Measurements from ENCODE around the gene B3GAT1. TPM values are rescaled to one million over a fixed set of nuclear protein-coding genes. Genes with fewer than 3 reads are reported as not detected.

B3GAT1 gene
- polyA plus RNA-seq, 3 donors = not detected

DNA sequence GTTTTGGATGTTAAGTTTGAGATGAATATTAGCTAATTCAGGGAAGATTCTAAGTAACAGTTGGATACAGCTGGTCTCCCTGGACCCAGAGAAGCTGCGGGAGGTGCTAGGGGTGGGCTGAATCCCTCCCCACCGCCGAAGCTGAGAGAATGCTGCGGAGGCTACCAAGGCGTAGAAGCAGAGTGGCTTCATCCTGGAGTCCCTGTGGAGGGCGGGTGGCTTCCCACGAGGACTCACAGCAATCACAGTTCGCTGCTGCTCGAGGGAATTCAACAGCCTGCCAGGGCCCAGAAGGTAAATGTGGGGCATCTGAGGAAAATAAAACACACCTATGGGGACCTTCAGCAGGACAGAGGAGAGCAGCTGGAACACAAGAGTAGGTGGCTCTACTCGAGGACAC lies 11.1 kb upstream of the B3GAT1 start:
- H2AFZ ChIP-seq (ENCODE audit: insufficient read depth, low read depth, low read length, poor library complexity, severe bottlenecking) = no peak overlapping the region
- no peaks in the 10 kb centered on the region for H3K9me3 ChIP-seq (replicated peaks in 1 of 2; ENCODE audit: control insufficient read depth in 1 of 2, insufficient read depth in 1 of 2, low read length in 2 of 2)
- H3K27ac ChIP-seq (ENCODE audit: low read depth in 1 of 2, low read length in 2 of 2) = no peak overlapping the region
- no peaks in the 10 kb centered on the region for H3K4me1 ChIP-seq (ENCODE audit: control insufficient read depth in 1 of 2, insufficient read depth in 2 of 2, low read length in 2 of 2)
- TF ChIP-seq, protein P1, sequence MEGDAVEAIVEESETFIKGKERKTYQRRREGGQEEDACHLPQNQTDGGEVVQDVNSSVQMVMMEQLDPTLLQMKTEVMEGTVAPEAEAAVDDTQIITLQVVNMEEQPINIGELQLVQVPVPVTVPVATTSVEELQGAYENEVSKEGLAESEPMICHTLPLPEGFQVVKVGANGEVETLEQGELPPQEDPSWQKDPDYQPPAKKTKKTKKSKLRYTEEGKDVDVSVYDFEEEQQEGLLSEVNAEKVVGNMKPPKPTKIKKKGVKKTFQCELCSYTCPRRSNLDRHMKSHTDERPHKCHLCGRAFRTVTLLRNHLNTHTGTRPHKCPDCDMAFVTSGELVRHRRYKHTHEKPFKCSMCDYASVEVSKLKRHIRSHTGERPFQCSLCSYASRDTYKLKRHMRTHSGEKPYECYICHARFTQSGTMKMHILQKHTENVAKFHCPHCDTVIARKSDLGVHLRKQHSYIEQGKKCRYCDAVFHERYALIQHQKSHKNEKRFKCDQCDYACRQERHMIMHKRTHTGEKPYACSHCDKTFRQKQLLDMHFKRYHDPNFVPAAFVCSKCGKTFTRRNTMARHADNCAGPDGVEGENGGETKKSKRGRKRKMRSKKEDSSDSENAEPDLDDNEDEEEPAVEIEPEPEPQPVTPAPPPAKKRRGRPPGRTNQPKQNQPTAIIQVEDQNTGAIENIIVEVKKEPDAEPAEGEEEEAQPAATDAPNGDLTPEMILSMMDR (IDR thresholded peaks at IDR 0.05) = no peak
- no peak overlapping the region for H3K4me3 ChIP-seq (replicated peaks in 1 of 3; ENCODE audit: low read depth in 2 of 3, low read length in 3 of 3)
- H3K9me3 Mint-ChIP-seq = no peaks in the 10 kb centered on the region
- H3K27me3 Mint-ChIP-seq (ENCODE audit: low read depth in 3 of 3) = peaks cover 4 to 6% (median 5%) of the 10 kb centered on the region in 3 donors
- H3K36me3 Mint-ChIP-seq = no peaks in the 10 kb centered on the region
- no peaks in the 10 kb centered on the region for H3K36me3 ChIP-seq (replicated peaks in 1 of 2; ENCODE audit: control insufficient read depth in 1 of 2, insufficient read depth in 2 of 2, low read length in 2 of 2)
- H3K4me3 Mint-ChIP-seq = no peak overlapping the region
- 87% methylated on average over 9 of the region's 10 CpGs for WGBS (ENCODE audit: insufficient coverage)
- no peak overlapping the region for H3K9ac ChIP-seq (ENCODE audit: insufficient read depth, low read length, poor library complexity, severe bottlenecking)
- DNase-seq = no peak
- H4K20me1 ChIP-seq (ENCODE audit: insufficient read depth, low read length) = no peaks in the 10 kb centered on the region
- H3K27ac Mint-ChIP-seq = no peak overlapping the region
- H3K4me1 Mint-ChIP-seq = no peaks in the 10 kb centered on the region
- H3K27me3 ChIP-seq (ENCODE audit: control insufficient read depth in 2 of 2, insufficient read depth in 2 of 2, low read length in 2 of 2) = no peaks in the 10 kb centered on the region
- no peak overlapping the region for H3K4me2 ChIP-seq (replicated peaks; ENCODE audit: extremely low read depth, low read length, poor library complexity, severe bottlenecking)
- H3K79me2 ChIP-seq (ENCODE audit: insufficient read depth, low read length) = no peaks in the 10 kb centered on the region
- intact Hi-C loops (cut with micrococcal nuclease) = no loop called here

DNA sequence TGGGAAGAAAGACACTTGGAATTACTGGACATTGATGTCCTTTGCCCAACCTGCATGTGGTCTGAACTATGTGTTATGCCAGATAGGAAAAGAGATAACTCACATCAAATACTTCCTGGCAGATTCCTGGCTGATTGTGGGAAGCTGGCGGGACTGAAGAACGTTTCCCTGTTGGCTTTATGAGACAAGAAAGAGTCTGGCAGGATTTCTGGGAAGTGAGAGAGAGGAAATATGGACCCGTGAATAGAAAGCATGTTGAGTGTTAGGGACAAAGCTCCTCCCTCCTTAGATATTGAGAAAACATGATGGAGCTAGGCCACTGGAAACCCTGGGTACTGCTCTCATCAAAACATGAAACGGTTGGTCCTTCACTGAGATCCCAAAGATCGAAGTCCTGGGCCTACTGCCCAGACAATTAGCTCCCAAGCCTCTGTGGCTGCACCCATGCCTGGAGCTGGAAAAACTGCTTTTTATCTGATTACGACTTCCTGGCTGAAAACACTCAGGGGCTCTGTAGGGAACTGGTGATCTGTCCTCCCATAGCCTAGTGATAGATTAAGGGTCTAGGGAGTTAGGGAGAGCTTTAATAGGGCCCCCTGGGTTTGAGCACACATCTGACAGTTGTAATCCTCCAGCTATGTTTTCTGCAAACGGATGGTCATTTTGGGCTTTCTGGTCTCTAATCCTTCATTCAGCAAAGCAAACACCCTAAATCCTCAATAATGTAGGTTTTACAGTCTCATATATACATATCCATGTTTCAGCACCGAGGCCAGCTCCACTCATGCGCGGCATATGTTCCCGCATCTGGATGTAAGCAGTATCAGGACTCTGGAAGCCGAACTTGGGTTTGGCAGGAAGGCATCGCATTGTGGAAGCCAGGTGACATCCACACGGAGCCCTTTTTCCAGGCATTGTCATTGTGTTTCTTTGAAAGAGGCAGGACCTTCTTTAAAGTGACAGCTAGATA lies 6.1 kb upstream of the B3GAT1 start:
- Mint-ChIP-seq H3K27me3 (ENCODE audit: low read depth in 3 of 3) (peaks cover 30 to 37% (median 33%) of the 10 kb centered on the region in 3 donors), H3K9me3 (peaks cover 0 to 3% (median 0%) of the 10 kb centered on the region in 7 donors), H3K36me3 (no peaks in the 10 kb centered on the region), H3K4me3 (no peak overlapping the region), H3K27ac (peak overlapping the region in 1 of 7 donors; percentile 36), H3K4me1 (no peaks in the 10 kb centered on the region)
- peaks cover 0 to 9% of the 10 kb centered on the region in 2 donors for H3K9me3 ChIP-seq (replicated peaks in 1 of 2; ENCODE audit: control insufficient read depth in 1 of 2, insufficient read depth in 1 of 2, low read length in 2 of 2)
- no peak overlapping the region for H3K27ac ChIP-seq (ENCODE audit: low read depth in 1 of 2, low read length in 2 of 2)
- H3K27me3 ChIP-seq (ENCODE audit: control insufficient read depth in 2 of 2, insufficient read depth in 2 of 2, low read length in 2 of 2) = peaks cover 17 to 28% of the 10 kb centered on the region in 2 donors
- DNase-seq = no peak
- no peak overlapping the region for H2AFZ ChIP-seq (ENCODE audit: insufficient read depth, low read depth, low read length, poor library complexity, severe bottlenecking)
- no peak overlapping the region for H3K4me3 ChIP-seq (replicated peaks in 1 of 3; ENCODE audit: low read depth in 2 of 3, low read length in 3 of 3)
- intact Hi-C loops (cut with micrococcal nuclease) = no loop called here
- TF ChIP-seq, protein P1 (IDR thresholded peaks at IDR 0.05) = no peak
- no peaks in the 10 kb centered on the region for H4K20me1 ChIP-seq (ENCODE audit: insufficient read depth, low read length)
- no peak overlapping the region for H3K9ac ChIP-seq (ENCODE audit: insufficient read depth, low read length, poor library complexity, severe bottlenecking)
- no peak overlapping the region for H3K4me2 ChIP-seq (replicated peaks; ENCODE audit: extremely low read depth, low read length, poor library complexity, severe bottlenecking)
- 77% methylated on average over 9 of the region's 14 CpGs for WGBS (ENCODE audit: insufficient coverage)
- H3K36me3 ChIP-seq (replicated peaks in 1 of 2; ENCODE audit: control insufficient read depth in 1 of 2, insufficient read depth in 2 of 2, low read length in 2 of 2) = no peaks in the 10 kb centered on the region
- no peaks in the 10 kb centered on the region for H3K4me1 ChIP-seq (ENCODE audit: control insufficient read depth in 1 of 2, insufficient read depth in 2 of 2, low read length in 2 of 2)
- no peaks in the 10 kb centered on the region for H3K79me2 ChIP-seq (ENCODE audit: insufficient read depth, low read length)

Measured in CD14-positive monocyte (primary cell).